COLO668 (cell line): ENCODE results near the gene VWCE.
A peak's percentile ranks its signal among the peaks of the same experiment; 100 is the strongest.

Experiments used
- DNase-seq: peaks from one replicate; lab custom pipeline; 2025; ENCODE audit not compliant: unreplicated experiment; lab: John Stamatoyannopoulos, UW

VWCE gene

DNA sequence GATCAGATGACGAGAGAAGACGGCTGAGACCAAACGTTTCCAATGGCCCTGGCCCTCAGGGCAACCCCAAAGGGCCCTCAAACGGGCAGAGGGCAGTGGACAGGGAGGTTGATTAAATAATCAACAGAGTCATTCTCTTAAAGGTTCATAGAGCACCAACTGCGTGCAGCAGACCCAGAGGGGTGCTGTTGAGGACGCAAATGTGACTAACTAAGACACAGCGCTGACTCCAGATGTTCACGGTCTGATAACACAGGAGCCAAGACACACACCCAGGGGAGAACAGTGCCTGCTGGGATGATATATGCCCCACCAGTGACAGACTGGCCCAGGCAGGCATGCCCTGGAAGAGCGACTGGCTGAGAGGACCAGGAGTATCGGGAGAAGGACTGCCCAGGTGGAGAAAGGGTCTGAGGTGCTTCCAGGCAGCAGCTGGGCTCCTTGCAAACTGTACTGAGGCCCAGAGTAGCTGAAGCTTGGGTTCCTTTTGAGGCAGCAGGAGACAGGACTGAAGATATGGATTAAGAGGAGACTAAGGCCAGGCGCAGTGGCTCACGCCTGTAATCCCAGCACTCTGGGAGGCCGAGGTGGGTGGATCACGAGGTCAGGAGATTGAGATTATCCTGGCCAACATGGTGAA, 7.7 kb downstream of the VWCE start:
- DNase-seq = no peak

DNA sequence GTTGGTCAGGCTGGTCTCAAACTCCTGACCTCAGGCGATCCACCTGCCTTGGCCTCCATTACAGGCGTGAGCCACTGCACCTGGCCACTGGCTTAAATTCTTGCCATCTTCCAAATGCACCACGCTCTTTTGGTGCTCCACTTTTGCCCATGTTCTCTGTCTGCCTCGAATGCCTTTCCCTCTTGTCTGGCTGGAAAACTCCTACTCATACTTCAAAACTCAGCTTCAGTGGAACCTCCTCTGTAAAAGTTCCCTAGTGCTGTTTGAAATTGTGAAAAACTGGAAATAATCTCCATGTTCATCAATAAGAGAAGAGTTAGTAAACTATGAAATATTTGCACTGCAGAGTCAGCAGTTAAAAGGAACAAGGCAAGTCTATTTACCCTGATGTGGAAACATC, 11.5 kb downstream of the VWCE start:
- no peak for DNase-seq

- DNase-seq = peak; percentile 27
These were observed 13.4 kb downstream of the VWCE start for GRCh38 chr11:61281581-61282250.

GRCh38 chr11:61280883-61281580, 14.1 kb downstream of the VWCE start:
- no peak for DNase-seq

GRCh38 chr11:61279934-61280659, 15.0 kb downstream of the VWCE start:
- no peak for DNase-seq

DNA sequence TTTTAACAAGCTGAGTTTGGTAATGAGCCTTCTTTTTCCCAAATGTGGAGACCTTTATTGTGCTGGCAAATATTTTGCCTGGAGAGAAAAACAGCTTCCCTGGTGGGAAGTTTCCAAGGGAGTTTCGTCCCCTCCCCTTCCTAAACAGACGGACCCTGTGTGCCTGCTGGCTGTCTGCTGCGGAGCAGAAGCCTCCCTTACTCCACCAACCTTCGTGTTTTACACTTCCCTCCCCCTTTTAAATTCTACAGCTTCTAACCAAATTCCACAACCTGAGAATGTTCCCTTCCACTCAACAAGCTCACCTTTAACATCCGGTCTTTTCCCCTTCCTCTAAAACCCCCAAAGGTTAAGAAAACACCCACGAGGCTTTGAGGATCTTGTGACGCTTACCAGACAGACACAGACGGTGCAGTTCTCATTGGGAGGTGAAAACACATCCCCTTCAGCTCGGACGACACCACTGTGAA, 17.1 kb downstream of the VWCE start:
- no peak for DNase-seq

DNA sequence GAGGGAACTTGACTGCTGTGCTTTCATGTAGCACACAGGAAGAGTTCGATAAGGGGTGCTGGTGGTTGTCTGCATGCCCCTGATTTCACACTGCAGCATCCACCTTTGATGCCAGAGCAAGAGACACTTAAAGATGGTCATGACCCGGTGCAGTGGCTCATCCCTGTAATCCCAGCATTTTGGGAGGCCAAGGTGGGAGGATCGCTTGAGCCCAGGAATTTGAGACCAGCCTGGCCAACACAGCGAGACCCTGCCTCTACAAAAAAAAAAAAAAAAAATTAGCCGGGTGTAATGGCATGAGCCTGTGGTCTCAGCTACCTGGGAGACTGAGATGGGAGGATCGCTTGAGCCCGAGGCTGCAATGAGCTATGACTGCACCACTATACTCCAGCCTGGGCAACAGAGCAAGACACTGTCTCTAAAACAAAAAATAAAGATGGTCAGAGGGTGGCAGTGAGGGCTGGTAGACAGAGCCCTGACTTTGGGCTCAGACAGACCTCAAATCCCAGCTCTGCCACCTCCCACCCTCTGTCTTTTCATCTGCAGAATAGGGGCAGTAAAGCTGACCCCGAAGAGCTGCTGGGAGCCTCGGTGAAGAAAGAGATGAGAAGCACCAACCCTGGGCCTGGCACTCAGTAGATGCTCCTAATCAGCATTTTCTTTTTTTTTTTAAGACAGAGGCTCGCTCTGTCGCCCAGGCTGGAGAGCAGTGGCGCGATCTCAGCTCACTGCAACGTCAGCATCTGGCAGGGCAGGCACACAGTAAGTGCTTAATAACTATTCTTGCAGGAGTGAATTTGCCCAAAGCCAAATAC, 17.7 kb downstream of the VWCE start:
- DNase-seq = no peak

DNA sequence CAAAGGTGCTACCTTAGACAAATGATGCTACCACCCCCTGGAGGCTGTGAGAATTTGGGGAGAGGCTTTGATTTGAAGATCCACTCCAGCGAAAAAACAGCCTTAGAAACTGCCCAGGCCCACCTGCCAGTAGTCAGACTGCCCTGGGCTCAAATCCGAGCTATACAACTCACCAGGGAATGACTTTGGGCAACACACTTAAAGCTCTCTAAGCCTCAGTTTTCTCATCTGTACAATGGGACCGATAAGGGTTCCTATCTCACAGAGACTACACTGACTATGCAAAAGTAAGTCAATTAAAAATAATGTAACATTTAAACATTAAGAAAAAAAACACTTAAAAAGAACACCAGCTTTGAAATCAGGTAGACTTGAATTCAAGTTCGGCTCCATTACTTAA, 19.9 kb downstream of the VWCE start:
- DNase-seq = no peak

DNA sequence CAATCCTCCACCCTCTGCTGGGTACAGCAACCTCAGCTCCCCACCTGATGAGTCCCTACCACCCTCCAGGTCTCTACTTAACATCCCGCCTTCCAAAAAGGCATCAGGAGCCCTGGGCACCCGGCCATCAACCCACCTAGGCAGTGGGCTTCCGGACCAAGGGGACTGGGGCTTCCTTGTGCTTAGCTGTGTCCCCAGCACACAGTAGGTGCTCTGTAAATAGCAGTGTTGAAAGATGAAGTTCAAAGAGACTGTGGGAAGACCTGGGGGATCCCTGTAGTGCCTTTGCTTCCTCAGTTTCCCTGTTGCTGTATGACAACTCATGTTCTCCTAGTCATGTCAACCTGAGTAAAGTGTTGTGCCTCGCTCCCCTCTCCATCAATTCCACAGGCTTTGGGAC, 21.0 kb downstream of the VWCE start:
- DNase-seq = no peak

DNA sequence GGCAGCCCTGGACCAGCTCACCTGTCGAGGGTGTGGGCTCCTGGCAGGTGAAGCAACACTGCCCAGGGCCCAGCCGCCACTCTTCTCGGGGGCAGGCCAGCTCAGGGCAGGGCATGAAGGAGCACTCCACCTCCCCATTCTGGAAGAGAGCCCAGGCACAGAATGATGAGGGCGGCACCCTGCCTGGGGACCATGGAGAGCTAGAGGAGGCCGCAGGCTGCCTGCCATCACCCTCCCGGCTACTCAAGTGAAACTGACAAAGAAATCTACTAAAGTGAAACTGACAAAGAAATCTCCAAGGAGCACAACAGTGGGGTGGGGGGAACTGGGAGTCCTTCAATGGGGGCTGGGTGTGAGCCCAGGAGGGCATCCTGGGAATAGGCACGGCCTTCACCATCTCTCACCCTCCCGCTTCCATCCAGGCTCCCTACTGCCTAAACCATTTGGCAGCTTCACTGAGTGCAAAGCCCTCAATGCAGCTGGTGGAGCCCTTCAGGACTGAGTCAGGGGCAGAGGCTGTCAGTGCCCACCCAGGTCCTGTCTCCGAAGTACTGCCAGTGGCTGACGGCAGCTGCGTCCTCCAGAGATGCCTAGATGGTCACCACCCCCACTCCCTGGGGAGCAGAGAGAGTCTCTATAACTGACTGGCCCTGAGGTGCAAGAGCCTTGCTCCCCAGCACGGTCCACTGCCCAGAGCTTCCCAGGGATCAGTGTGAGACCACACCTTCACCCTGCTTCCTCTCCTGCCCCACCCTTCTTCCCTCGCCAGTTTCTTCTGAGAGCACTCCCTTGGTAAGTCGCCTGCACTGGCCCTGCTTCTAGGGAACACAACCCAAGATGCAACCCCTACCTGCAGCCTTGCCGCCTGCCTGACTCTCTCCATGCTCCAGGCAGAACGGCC, 21.7 kb downstream of the VWCE start:
- DNase-seq = peak; percentile 38

- no peak for DNase-seq
These were observed 22.4 kb downstream of the VWCE start for GRCh38 chr11:61272731-61273130.

- DNase-seq = no peak
These were observed 24.6 kb downstream of the VWCE start for GRCh38 chr11:61270354-61271076.

- DNase-seq = no peak
These were observed 26.4 kb downstream of the VWCE start for GRCh38 chr11:61268588-61269250.

GRCh38 chr11:61267437-61267841, 27.7 kb downstream of the VWCE start:
- no peak for DNase-seq

DNA sequence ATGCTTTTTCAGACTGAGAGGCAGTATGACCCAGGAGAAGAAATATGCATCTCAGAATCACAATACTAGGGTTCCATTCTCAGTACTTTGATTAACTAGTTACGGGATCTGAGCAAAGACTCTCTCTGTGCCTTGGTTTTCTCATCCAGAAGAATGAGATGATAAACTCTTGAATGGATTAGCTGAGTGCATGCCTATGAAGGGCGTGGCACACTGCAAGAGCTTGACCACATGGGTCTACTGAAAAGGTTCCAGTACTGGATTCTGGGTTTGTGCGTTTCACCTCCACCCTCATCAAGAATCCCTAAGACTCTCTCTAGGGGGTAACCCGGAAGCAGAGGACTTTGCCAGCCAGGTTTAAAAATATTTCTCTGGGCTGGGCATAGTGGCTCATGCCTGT, 28.5 kb downstream of the VWCE start:
- no peak for DNase-seq

DNA sequence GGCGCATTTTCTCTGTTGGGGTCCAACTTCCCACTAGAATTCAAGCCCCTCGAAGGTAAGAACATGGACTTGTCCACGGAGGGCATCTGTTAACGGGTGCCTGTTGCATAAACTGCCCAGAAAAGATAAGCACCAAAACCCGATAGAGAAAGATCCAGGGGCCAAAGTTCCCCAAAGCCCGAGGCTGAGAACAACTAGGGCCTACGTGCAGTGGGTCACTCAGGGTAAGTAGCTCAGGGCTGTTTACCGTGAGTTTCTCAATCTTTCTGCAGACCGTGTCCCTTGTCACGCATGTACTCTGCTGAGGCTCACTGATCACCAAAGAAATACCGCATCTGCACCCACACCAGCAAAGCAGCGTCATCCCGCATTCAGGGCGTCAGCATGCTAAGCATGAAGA, 29.8 kb downstream of the VWCE start:
- no peak for DNase-seq

DNA sequence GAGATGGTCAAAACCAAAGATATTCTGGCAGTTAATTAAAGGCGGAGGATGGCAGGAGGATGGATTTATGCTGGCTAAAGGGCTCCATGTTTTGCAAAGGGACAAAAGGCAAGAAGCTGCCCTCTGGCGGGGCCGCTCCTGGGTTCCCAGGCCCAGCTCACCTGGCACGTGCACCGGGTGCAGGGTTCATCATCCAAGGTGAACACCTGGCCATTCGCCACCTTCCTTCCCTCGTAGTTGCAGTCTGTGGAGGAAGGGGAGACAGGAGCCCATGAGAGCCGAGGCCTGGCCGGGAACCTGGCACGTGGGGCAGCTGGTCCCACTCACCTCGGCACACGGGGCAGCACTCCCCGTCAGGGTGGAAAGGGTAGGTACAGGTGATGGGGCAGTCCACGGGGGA, 30.3 kb downstream of the VWCE start:
- no peak for DNase-seq

GRCh38 chr11:61264371-61264770, 30.7 kb downstream of the VWCE start:
- DNase-seq = no peak

DNA sequence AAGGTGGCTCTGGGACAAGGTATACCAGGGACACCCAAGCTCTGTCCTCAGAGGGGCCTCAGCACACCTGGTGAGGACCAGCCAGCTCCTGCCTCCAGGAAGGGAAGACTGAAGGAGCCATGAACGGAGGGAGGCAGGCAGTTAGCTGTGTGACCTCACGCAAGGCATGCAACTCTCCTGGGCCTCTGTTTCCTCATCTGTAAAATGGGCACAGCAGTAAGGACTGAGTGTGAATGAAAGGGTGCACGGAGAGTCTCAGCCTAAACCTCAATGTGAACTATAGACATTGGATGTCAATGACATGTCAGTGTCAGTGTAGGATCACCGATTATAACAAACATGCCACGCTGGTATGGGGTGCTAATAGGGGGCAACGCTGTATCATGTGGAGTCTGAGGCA, 35.8 kb downstream of the VWCE start:
- DNase-seq = no peak
